Astrocyte (in vitro differentiated cells and primary cell): ENCODE measurements around the gene SLC66A2.

Experiments
- EZH2 ChIP-seq: IDR thresholded peaks from 2 replicates; pipeline ENCODE4 v1.6.1; 2012; ENCODE audit warnings: mild to moderate bottlenecking, low read length, inconsistent platforms; ENCODE audit not compliant: insufficient read depth
- TF ChIP-seq, protein P1 (sequence below): IDR thresholded peaks from 2 replicates; pipeline ENCODE4 v1.5.1; 2011; ENCODE audit warnings: low read depth, mild to moderate bottlenecking, inconsistent platforms, low read length, moderate library complexity; ENCODE audit not compliant: insufficient read depth

DNA sequence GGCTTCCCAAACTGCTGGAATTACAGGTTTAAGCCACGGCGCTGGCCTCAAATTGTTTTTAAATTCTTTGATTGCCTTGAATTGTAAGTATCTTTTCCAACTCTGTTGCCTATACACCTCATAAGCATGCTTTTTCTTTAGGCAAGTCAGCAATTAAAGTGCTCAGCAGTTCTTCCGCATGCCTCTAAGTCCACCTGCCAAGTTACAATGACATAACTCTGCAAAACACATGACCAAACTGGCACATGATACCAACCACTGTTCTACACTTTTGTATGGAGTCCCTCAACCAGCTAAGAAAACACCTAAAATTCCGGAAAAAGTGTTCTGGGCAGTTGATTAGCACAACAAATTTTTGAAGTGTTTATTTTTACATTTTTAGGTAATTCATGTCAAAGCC, 31.8 kb upstream of the SLC66A2 start:
- TF ChIP-seq, protein P1, sequence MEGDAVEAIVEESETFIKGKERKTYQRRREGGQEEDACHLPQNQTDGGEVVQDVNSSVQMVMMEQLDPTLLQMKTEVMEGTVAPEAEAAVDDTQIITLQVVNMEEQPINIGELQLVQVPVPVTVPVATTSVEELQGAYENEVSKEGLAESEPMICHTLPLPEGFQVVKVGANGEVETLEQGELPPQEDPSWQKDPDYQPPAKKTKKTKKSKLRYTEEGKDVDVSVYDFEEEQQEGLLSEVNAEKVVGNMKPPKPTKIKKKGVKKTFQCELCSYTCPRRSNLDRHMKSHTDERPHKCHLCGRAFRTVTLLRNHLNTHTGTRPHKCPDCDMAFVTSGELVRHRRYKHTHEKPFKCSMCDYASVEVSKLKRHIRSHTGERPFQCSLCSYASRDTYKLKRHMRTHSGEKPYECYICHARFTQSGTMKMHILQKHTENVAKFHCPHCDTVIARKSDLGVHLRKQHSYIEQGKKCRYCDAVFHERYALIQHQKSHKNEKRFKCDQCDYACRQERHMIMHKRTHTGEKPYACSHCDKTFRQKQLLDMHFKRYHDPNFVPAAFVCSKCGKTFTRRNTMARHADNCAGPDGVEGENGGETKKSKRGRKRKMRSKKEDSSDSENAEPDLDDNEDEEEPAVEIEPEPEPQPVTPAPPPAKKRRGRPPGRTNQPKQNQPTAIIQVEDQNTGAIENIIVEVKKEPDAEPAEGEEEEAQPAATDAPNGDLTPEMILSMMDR, result no peak
- TF ChIP-seq EZH2, result no peak
